Loucy (cell line): Measurements from ENCODE around the gene CCDC141.

ENCODE experiments used
- EZH2phosphoT487 ChIP-seq: fragments of 200-600 bp; IDR thresholded peaks from 2 replicates; pipeline ENCODE4 v1.6.1; 2018; ENCODE audit warnings: antibody characterized with exemption, mild to moderate bottlenecking, moderate library complexity, borderline replicate concordance
- TF ChIP-seq, protein P1 (sequence below): fragments of 200-600 bp; sonication (generic); conservative IDR thresholded peaks from 2 replicates; pipeline ENCODE4 v1.5.1; 2014; ENCODE audit warnings: mild to moderate bottlenecking, antibody characterized with exemption, low read length

DNA sequence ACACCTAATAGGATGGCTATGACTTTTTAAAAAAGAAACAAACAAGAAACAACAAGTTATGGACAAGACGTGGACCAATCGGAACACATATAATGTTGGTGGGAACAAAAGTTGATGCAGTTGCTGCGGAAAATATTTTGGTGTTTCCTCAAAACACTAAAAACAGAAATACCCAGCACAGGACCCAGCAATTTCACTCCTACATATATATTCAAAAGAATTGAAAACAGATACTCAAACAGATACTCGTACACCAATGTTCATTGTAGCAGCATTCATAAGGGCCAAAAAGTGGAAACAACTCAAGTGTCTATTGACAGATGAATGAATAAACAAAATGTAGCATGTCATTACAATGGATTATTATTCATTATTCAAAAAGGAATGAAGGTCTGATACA, 12.1 kb downstream of the CCDC141 start:
- TF ChIP-seq, protein P1, sequence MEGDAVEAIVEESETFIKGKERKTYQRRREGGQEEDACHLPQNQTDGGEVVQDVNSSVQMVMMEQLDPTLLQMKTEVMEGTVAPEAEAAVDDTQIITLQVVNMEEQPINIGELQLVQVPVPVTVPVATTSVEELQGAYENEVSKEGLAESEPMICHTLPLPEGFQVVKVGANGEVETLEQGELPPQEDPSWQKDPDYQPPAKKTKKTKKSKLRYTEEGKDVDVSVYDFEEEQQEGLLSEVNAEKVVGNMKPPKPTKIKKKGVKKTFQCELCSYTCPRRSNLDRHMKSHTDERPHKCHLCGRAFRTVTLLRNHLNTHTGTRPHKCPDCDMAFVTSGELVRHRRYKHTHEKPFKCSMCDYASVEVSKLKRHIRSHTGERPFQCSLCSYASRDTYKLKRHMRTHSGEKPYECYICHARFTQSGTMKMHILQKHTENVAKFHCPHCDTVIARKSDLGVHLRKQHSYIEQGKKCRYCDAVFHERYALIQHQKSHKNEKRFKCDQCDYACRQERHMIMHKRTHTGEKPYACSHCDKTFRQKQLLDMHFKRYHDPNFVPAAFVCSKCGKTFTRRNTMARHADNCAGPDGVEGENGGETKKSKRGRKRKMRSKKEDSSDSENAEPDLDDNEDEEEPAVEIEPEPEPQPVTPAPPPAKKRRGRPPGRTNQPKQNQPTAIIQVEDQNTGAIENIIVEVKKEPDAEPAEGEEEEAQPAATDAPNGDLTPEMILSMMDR: no peak
- no peak for TF ChIP-seq EZH2phosphoT487
